GM19397 (cell line): ENCODE measurements around the gene PRPF31.
"Not testable (repeated sequence)": the region's sequence is repeated elsewhere in the genome, so short reads cannot be mapped to it uniquely, and the experiment has no call there.

Experiments
- ATAC-seq: cut with Tn5 transposase; IDR thresholded peaks from one replicate; pipeline ENCODE4 v1.9.1; 2021; ENCODE audit warnings: mild to moderate bottlenecking, moderate library complexity; ENCODE audit not compliant: unreplicated experiment

Gene PRPF31

DNA sequence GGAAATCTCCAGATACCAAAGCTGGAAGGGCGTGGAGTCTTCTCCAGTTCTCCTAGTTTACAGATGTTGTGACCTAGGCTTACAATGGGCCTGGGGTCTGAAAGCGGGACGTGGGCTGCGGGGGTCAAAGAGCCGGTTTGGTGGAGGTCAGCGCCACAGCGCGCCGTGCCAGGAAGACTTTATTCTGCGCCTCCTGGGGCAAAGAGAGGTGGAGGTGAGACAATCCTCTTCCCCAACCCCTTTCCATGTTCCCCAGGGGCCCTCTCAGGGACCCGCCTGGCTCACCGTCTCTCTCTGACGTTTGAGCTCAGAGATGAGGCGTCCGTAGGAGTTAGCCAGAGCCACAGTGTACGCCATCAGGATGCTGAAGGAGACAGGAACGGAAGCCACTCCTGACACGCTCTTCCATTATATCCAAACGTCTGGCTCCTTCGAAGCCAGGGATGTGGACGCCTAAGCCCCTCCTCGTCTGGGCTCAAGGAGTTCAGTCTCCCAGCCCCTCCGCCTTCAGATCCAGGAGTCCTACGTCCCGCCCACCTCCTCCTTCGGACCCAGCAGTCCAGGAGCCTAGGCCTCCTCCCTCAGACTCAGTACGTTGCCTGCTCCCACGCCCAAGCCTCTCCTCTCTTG, 44.7 kb downstream of the PRPF31 start:
- no peak for ATAC-seq

GRCh38 chr19:54160854-54161253, 45.3 kb downstream of the PRPF31 start:
- ATAC-seq: no peak

DNA sequence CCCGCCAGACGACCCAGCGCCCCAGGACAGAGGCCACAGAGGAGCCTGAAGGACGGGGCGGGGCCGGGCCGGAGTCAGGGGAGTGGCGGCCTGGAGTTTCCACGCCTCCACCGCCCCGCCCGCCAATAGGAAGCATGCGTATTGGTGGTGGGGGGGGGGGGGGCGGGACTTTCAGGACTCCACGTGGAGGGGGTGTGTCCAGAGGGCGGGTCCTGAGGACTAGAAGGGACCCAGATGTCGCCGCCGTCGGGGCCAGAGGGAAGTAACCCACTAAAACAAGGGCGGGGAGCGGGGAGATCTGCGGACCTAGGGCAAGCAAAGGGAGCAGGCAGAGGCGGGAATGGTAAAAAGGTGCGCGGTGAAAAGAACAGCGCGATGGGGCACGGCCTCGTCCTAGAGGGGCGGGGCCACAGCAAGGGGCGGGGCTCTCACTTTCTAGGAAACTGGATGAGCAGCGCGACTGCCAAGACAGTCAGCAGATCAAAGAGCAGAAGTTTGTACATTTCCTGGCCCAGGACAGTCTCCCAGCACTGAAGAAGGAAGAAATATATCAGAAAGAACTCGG, 46.8 kb downstream of the PRPF31 start:
- no peak for ATAC-seq

DNA sequence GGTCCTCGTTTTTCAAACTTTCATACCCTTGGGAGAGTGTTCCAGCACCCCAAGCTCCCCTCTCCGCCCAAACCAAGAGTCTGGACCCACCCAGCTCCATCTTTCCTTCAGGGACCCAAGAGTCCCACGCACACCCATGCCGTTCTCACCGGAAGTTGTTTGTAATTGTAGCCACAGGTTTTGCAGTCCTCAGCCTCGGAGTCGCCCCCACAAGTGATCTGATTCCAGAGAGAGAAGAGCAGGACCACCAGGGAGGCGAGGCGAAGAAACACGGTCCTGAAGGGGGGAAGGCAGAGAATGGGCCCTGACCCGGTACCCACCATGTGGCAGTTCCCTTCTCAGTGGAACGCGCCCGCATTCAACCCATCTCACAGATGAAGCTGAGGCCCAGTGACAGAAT, 47.3 kb downstream of the PRPF31 start:
- ATAC-seq: no peak

DNA sequence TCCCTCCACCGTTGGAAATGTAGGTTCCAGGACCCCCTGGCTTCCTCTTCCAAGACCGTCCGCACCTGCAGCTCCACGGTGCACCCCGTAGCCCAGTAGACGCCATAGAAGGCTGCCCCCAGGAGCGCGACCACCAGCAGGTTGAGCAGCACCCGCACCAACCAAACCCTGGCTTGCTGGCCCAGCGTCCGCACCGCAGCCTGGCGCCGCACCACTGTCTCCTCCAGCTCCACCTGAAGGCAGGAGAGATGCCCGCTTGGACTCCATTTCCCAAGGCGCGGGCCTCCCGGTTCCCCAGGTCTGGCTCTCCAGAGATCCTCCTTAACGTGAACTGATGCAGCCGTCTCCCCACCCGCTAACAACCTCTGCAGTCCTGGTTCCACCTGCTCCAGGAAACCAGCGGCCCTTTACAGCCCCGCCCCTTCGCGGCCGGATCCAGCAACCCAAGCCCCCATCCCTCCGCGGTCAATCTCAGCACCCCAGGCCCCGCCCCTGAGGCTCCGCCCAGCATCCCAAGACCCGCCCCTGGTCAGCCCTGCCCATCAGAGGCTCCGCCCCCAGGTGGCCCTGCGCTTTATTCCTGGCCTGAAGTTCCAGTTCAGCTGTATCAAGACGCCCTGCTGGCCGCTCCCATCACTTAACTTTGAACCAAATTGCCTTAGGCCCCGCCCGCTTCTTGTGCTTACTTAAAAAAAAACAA, 49.0 kb downstream of the PRPF31 start:
- no peak for ATAC-seq

- no peak for ATAC-seq
Measured at GRCh38 chr19:54165222-54165621, 49.7 kb downstream of the PRPF31 start.

- ATAC-seq: peak; percentile 50
Measured at GRCh38 chr19:54168174-54168917, 52.8 kb downstream of the PRPF31 start.

- ATAC-seq: no peak
Measured at GRCh38 chr19:54169149-54169740, 53.7 kb downstream of the PRPF31 start.

- not testable (repeated sequence) for ATAC-seq
Measured at GRCh38 chr19:54171736-54172431, 56.3 kb downstream of the PRPF31 start.

GRCh38 chr19:54172471-54173358, 57.2 kb downstream of the PRPF31 start, which contains the start of gene TMC4:
Gene TMC4, minus strand, starts transcription at chr19:54173160. Its CDS starts 43 bp downstream, at chr19:54173117.
- ATAC-seq: no peak

DNA sequence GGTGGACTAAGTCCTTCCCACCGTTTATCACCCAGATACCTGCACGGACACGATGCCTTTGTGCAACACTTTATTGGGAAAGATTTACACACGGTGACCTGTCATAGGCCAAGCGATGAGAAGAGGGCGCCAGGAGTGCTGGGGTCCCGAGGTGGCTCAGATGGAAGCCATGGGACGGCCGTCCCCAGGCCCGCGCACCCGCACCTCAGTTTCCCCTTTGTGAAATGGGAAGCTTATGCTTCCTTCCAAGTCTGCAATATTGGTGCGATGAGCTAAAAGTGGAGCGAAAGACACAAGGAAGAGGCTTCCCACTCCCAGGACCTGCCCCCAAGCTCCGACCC, 57.8 kb downstream of the PRPF31 start:
- no peak for ATAC-seq

DNA sequence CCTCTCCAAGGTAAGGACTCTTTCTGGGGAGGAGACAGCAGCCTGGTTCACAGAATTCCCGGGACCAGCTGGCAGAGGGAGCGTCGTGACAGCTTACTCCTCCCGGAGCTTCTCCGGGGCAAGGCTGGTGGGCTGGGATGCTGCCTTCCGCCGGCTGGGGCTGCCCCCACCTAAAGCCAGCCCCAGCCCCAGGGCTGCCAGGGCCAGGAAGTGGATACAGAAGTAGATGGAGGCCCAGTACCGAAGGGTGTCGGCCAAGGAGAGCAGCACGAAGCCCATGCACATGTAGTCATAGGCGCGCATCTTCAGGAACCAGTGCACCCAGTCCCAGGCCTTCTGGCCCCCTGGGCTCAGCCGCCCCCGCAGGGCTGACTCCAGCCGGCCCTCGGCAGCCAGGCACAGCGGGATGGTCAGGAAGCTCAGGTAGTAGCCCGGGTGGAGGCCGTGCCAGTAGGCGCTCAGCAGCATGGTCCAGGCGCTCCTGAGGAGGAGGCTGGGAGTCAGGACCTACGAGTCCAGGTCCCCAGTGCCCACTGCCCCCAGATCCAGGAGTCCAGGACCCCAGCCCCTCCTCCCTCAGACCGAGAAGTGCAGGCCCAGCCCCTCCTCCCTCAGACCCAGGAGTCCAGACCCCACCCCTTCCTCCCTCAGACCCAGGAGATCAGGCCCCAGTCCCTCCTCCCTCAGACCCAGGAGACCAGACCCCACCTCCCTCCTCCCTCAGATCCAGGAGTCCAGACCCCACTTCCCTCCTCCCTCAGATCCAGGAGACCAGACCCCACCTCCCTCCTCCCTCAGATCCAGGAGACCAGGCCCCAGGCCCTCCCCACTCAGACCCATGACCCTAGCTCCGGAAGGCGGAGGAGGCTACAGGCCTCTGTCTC, 58.6 kb downstream of the PRPF31 start:
- ATAC-seq: no peak

DNA sequence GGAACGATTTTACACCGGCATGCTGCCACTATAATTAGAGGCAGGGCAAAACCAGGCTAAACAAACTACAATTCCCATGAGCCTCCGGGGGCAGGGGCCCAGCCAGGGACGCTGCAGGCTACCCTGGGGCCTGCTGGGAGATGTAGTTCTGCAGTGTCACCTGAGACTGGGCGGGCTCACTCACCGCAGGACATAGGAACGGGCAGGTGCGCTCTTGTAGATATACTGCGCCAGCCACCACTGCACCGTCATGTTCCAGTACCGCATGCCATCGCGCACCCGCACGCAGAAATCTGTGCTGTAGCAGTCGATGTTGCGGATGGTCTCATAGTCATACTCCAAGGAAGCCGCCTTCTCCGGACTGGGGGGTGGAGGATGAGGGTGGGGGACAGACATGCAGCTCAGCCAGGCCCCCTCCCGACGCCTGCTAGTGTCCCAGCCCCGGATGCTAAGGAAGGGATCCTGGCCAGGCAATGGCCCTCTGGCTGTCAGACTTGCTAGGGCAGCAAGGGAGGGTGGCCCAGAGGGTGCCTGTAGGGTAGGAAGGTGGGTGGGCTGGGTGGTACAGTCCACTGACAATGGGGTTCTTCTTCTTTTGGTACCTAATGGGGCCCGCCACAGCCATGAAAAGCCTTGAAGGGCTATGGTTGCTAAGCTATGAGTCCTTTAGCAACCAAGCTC, 63.2 kb downstream of the PRPF31 start:
- no peak for ATAC-seq

GRCh38 chr19:54179262-54179852, 63.8 kb downstream of the PRPF31 start:
- no peak for ATAC-seq

GRCh38 chr19:54179921-54180461, 64.4 kb downstream of the PRPF31 start:
- ATAC-seq: no peak

DNA sequence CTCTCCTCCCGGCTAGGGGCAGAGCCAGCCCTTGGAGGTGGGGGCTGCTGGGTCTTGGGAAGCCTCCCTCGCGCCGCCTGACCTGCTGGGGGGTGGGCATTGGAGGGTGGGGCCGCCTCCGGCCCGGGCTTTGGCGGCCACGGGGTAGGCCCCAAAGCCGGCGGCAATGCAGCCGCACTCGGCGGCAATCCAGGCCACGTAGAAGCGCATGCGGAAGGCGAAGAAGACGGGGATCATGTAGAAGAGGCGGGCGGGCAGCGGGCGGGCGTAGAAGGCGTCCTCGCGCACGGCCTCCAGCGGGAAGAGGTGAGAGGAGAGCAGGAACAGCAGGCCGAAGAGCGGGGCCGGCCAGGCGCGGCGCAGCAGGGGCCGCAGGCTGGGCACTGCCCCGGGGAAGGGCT, 65.1 kb downstream of the PRPF31 start:
- ATAC-seq: no peak
